ENCODE data around the gene C12orf56.
"Not testable (repeated sequence)": the region's sequence is repeated elsewhere in the genome, so short reads cannot be mapped to it uniquely, and the experiment has no call there.

C12orf56 gene

GRCh38 chr12:64221651-64222008 is 168.9 kb downstream of the C12orf56 start:
- peak overlapping the region; percentile 91 for H3K4me3 ChIP-seq (ENCODE audit: low read length)
- TF ChIP-seq, protein P1, sequence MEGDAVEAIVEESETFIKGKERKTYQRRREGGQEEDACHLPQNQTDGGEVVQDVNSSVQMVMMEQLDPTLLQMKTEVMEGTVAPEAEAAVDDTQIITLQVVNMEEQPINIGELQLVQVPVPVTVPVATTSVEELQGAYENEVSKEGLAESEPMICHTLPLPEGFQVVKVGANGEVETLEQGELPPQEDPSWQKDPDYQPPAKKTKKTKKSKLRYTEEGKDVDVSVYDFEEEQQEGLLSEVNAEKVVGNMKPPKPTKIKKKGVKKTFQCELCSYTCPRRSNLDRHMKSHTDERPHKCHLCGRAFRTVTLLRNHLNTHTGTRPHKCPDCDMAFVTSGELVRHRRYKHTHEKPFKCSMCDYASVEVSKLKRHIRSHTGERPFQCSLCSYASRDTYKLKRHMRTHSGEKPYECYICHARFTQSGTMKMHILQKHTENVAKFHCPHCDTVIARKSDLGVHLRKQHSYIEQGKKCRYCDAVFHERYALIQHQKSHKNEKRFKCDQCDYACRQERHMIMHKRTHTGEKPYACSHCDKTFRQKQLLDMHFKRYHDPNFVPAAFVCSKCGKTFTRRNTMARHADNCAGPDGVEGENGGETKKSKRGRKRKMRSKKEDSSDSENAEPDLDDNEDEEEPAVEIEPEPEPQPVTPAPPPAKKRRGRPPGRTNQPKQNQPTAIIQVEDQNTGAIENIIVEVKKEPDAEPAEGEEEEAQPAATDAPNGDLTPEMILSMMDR (IDR thresholded peaks at IDR 0.05; ENCODE audit: insufficient read depth, low read depth, low read length, missing control alignments) = no peak
- peak; percentile 86 for DNase-seq (ENCODE audit: low read depth)

- DNase-seq (ENCODE audit: low read depth) = no peak
- TF ChIP-seq, protein P1 (IDR thresholded peaks at IDR 0.05; ENCODE audit: insufficient read depth, low read depth, low read length, missing control alignments) = no peak
- no peak overlapping the region for H3K4me3 ChIP-seq (ENCODE audit: low read length)
These were observed 170.5 kb downstream of the C12orf56 start for GRCh38 chr12:64220046-64220445.

GRCh38 chr12:64219145-64219544 is 171.4 kb downstream of the C12orf56 start:
- TF ChIP-seq, protein P1 (IDR thresholded peaks at IDR 0.05; ENCODE audit: insufficient read depth, low read depth, low read length, missing control alignments) = no peak
- no peak for DNase-seq (ENCODE audit: low read depth)
- H3K4me3 ChIP-seq (ENCODE audit: low read length) = no peak overlapping the region

DNA sequence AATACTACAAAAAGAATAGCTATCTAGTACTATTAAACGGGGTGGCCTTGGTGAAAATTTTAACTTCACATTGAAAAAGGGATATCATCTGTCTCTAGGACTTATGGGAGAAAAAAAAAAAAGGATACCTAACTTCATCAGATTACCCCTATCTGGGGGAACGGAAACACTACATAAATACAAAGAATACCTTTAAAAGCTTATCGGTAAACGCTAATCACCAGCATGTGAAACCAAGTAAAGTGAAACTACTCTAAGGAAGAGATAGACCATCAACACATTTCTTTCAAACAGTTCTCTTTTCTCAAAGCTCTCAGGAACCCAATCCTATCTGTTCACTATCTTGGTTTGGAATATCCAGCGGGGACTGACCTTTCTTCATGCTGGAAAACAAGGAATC is 172.0 kb downstream of the C12orf56 start:
- TF ChIP-seq, protein P1 (IDR thresholded peaks at IDR 0.05; ENCODE audit: insufficient read depth, low read depth, low read length, missing control alignments) = no peak
- H3K4me3 ChIP-seq (ENCODE audit: low read length) = no peak overlapping the region
- DNase-seq (ENCODE audit: low read depth) = no peak

GRCh38 chr12:64217643-64218042 is 172.9 kb downstream of the C12orf56 start:
- not testable (repeated sequence) for DNase-seq (ENCODE audit: low read depth); H3K4me3 ChIP-seq (ENCODE audit: low read length)

- no peak overlapping the region for H3K4me3 ChIP-seq (ENCODE audit: low read length)
- TF ChIP-seq, protein P1 (IDR thresholded peaks at IDR 0.05; ENCODE audit: insufficient read depth, low read depth, low read length, missing control alignments) = no peak
- DNase-seq (ENCODE audit: low read depth) = no peak
These were observed 174.3 kb downstream of the C12orf56 start for GRCh38 chr12:64216239-64216638.

Data from epithelial cell of esophagus (primary cell).